IPS DF 19.7 (cell line): ENCODE data around the gene FAM98A.

Experiments used
- DNase-seq: peaks from one replicate; pipeline ENCODE4 v3.0.0-alpha.2; 2013; ENCODE audit warnings: low read depth, low spot score

FAM98A gene

DNA sequence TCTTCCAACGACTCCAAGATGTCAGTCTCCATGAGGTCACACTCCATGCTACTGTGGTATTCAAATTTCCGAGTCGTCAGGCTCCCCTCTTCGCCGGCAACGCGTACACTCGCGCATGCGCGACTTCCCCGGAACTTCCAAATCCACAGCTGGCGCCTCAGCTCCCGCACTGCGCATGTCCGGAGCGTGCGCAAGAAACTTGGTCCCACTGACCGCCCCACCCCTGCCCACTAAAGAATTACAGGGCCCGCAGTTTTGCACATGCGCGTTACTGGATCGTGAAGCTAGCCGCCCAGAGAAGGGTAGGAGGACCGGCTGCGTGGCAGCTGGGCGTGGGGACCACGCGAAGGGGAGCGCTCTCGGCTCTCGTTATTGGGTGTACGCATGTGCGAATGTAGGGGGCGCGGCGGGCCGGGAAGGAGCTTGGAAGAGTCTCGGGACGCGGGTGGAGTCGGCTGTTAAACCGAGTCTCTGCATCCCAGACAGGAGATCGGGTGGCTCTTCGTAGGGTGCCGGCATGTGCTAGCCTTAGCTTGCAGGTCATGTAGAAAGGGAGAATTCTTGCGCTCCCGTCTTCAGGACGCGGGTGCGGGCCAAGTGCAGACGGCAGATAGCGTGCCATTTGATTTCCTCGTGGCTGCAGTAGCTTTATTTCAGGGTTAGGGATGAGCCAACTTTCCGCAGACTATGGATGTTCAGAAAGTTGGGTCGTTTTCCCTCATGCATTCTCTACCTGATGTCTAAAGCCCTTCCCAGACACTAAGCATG is at the start of gene FAM98A:
Gene FAM98A (minus strand): TSS at position 125 of the 768 bp plus-strand sequence. CDS start 78 bp downstream, at position 47.
- peak; percentile 76 for DNase-seq

DNA sequence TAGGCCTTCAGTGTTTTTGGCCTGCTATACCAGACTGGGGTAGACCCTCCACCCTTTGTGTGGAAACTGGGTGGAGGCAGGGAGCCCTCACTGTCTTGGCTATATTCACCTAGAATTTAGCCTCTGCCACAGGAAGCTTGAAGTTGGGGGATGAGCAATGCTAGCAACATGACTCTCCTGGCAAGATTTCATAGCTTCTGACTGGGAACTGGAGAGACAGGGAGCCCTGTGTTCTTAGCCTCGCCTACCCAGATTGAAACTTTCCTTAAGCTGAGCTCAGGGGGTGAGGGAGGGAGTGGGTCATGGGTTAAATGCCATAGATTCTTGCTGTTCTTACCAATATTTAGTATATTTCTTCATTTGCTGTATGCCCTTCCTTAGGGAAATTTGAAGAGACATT is 46.8 kb upstream of the FAM98A start:
- DNase-seq, result no peak

DNA sequence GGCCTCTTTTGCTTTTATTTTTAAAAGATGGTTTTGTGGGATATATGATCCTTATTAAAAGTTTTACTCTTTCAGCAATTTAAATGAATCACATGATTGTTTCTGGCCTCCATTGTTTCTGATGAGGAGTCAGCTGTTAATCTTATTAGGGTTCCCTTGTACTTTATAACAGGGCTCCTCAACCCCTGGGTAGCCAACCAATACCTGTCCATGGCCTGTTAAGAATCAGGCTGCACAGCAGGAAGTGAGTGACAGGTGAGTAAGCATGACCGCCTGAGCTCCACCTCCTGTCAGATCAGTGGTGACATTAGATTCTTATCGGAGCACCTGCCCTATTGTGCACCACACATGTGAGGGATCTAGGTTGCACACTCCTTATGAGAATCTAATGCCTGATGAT is 45.1 kb upstream of the FAM98A start:
- DNase-seq, result no peak

DNA sequence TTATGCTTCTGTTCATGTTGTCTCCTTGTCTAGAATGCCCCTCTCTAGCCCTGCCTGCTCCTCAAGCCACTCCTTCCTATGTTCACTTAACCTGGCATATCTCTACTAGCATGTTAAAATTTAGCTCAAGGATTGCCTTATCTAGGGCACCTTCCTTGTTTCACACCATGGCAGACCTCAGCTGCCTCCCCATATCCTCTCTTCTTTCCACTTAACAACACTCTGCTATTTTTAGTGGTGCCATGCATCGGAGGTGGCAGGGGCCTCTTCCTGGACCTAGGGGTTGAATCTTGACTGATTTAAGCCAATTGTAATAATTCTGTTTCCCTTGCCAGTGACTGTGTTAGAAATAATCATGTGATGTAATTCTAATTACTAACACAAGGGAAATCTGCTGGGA is 36.9 kb upstream of the FAM98A start:
- DNase-seq, result no peak

DNA sequence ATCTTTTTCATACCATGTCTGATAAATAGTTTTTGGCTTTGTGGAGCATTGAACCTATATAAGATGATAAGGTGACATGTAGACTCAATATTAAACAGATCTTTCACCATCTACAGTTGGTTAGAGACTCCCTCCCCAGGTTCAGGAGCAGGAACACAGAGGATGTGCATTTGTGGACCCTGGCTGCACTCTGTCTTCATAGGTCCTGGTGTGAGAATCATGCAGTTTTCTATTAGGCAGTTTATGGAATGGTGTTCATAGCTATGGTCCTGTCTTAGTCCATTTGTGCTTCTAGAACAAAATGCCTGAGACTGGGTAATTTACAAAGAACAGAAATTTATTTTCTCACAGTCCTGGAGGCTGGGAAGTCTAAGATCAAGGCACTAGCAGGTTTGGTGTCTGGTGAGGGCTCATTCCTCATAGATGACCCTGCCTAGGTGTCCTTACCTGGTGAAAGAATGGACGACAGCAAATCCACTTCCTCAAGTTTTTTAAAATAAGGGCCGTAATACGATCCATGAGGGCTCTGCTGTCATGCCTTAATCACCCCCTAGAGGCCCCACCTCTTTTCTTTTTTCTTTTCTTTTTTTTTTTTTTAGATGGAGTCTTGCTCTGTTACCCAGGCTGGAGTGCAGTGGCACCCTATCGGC is 35.3 kb upstream of the FAM98A start:
- DNase-seq, result no peak

DNA sequence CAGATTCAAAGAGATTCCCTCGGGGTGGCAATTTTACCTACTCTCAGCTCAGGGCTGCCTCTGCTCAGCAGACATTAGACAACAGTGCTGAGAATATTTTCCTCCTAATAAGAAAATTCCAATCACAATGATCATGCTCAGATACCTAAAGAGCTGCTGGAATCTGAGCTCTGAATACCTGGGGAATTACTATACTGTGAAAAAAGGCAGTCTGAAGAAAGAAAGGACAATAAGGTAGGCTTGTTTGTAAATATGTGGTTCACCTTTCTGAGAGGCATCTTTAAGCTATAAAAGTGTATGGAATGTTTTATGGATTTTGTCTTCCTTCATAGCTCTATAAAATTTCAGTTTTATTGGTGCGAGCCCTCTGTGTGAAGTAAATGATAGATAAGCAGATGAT is 34.2 kb upstream of the FAM98A start:
- DNase-seq, result no peak

DNA sequence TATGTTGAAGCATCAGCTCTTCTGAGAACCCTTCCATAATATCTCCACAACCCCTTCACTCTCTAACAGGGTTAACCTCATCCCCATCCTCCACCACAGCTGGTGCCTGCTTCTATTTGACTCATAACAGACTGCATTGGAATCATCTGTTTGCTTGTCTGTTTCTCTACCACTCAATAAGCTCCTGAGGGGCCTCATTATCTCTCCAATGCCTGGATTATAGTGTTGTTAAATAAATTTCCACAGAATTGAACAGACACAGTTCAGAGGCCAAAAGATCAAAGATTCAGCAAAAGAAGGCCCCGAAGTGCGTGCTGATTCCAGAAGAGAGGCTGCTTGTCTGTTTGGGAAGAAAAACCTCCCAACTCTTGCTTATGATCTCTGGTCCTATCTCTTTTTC is 33.7 kb upstream of the FAM98A start:
- no peak for DNase-seq

DNA sequence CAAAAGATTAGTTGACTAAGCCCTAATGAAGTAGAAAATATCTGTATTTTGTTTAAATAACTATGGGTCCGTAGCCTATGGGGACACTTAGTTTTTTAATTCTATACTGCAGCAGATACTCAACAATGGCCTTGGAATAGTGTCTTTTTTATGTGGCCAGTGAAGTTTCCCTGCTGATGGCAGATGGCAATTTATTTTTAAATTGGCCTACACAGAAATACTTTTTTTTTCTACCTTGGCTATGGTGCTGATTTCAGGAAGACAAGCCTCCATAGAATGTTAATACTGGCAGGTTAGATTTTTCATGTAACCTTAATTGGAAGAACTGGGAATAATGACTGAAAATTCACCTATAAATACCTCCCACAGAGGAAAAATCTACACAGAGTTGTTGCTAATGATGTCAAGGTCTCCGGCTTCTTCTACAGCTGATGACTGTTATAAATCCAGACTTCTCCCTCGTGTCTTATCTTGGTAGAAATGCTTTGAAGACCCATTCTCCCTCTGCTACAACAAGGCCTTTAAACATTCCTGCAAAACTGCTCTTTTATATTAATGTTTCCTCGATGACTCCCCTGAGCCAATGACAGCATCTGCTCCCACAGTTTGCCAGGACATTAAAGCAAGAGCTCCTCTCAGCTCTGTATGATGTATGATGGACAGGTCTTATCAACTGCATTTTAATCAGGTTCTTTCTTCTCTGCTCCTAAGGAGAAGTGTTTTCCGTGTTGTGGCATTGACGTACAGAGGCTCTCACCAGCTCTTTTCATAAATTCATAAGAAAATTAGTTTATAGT is 29.1 kb upstream of the FAM98A start:
- DNase-seq, result no peak

DNA sequence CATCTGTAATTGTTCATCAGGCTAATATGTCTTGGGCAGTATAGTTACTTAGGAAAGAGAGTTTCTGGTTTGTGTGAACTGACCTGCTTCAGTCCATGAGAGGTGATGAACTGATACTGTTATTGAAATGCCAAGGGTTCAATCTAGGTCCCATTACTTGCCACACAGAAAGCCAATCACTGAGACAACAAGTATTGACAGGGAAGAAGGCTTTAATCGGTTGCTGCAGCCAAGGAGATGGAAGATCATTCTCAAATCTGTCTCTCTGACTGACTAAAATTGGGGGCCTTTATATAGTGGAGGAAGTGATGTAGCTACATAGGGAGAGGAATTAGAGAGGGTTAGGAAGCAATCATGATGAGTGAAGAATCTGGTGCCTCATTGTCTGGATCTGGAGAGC is 19.9 kb upstream of the FAM98A start:
- DNase-seq, result no peak

DNA sequence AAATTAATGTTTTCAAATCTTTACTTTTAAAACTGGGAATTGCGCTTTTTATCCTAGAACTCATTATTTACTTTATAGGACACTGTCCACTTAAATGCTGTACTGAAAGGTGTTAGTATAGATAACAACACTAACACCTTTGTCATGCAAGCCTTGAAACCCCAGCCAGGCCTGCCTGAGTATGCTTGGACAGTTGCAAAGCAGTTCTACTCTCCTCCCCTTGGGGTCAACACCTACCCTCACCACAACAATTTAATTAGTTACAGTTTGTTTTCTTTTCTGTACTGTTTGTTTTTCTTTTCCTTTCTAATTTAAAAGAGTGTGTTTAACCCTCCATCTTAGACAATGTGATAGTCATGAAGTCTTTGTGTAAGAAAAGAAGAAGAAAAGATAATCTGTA is 18.9 kb upstream of the FAM98A start:
- DNase-seq, result no peak

DNA sequence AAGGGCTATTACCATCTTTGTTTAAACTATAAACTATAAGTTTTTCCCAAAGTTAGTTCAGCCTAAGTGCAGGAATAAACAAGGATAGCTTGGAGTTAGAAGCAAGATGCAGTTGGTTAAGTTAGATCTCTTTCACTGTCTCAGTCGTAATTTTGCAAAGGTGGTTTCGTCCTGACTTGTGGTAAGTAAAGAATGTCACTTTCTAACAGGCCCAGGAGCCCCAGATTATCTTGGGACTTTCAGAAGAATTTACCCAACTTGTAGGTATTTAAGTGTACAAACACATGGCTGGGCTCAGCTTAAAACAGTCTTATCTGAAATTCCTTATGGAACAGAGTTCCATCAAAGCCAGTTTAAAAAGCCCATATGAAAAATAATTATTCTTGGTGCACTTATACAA is 18.3 kb upstream of the FAM98A start:
- DNase-seq, result no peak

DNA sequence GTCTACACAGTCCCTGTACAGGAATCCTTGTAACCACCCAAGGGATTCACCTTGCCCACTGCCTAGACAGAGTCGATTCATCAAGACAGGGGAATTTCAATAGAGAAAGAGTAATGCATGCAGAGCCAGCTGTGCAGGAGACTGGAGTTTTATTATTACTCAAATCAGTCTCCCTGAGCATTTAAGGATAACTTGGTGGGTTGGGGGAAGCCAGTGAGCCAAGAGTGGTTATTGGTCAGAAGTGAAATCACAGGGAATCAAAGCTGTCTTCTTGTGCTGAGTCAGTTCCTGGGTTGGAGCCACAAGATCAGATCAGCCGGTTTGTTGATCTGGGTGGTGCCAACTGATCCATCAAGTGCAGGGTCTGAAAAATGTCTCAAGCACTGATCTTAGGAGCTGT is 17.8 kb upstream of the FAM98A start:
- DNase-seq, result no peak

DNA sequence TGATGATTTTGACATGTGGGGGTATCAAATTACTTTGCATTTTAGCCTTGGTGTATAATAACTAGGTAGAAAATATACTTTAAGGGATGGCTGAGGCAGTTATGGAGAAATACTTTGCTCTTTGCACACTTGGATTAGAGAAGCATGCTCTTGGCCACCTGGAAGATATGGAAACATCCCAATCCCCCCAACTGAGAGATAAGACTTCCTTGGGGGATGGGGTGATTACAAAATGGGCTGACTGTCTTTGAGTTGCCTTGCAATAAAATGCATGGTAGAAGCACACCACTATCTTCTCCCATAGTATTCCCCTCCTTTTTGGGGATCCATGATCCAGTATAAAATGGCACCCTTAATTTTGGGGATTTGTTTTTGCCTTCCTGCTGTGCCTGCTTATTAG is 15.1 kb upstream of the FAM98A start:
- no peak for DNase-seq

DNA sequence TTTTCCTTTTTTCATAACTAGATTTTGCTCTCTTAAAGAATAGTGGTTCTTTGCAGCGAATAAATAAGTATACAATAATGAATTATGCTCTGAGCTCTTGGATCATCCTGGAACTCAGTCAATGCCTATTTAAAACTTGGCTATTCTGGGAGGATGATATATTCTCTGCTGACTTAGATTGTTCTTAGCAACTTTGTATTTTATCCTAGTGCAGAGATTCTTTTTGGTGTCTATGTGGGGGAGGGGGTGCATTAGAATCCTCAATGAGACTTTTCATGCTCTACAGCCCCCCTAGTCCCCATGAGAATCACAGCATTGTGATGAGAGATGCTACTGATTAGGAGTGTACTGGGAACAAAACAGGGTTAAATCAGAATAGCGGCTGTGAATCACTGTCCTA is 8.8 kb upstream of the FAM98A start:
- no peak for DNase-seq

DNA sequence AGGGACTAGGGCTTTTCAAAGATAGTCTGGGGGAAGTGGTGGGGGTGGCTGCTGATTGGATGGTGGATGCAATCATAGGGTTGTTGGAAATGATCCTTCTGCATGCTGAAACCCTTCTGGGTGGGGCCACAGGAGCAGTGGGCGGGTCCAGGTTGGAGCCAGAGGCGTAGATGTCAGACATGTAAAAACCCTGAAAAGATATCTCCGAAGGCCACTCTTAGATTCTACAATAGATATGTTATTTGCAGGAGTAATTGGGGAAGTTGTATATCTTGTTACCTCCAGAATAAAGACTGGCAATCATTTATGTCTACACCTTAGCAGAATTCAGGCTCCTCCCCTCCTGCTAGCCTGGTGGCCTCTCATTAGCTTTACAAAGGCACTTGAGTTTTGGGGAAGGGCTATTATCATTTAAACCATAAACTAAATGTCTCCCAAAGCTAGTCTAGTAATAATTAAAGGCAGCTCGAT is 8.2 kb upstream of the FAM98A start:
- peak; percentile 81 for DNase-seq

DNA sequence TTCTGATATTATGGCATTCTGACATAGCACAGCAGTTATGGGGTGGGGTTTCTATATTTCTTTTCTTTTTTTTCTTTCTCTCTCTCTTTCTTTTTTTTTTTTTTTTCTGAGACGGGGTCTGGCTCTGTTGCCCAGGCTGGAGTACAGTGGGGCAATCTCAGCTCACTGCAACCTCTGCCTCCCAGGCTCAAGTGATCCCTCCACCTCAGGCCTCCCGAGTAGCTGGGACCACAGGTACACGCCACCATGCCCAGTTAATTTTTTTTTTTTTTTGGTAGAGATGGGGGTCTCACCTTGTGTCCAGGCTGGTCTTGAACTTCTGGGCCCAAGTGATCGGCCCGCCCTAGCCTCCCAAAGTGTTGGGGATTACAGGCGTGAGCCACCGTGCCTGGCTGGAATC is 7.5 kb upstream of the FAM98A start:
- DNase-seq, result no peak

DNA sequence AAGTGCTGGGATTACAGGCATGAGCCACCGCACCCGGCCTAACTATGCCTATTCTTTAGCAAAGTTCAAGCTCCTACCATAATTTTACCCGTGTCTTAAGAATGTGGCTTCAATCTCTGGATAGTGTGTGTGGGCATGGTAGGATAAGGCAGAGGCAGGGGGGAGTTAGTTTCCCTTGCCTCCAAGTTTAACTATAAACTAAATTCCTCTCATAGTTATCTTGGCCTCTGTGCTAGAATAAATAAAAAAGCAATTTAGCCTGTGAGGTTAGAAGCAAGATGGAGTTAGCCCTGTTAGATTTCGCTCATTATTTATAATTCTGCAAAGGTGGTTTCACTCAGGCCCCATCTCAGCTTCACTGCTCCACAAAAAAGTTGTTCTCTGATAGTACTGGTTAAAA is 7.0 kb upstream of the FAM98A start:
- DNase-seq, result no peak

DNA sequence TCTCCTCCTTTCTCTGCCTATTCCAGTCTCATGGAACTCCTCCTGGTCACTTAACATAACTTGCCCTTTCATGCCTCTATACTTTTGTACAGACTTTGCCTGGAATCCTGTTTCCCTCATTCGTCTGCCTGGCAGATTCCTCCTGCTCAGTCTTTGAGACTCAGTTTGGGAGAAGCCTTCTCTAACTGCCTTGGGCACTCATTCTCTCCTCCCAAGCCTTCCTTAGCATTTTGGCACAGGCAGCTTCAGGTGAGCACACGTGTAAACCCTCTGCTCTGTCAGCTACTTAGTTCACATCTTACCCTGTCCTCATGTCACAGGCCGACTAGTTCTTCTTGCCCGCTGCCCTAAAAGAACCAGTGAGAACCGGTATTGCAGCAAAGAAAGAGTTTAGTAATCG is 6.0 kb upstream of the FAM98A start:
- no peak for DNase-seq

DNA sequence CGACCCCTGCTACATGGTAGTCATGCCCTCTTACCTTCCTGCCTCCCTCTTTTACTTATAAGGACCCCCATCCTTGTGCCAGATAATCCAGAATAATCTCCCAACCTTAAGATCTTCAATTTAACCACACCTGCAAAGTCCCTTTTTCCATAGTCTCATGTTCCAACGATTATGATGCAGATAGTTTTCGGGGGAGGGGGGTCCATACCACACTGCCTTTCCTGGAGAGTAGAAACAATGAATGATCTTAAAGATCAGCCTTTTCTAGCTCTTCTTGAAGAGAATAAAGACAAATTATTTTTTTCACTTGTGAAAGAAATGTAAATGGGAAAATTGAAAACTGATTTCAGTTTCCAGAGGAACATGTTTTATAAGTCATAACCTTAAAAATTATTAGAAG is 4.3 kb upstream of the FAM98A start:
- DNase-seq, result no peak

DNA sequence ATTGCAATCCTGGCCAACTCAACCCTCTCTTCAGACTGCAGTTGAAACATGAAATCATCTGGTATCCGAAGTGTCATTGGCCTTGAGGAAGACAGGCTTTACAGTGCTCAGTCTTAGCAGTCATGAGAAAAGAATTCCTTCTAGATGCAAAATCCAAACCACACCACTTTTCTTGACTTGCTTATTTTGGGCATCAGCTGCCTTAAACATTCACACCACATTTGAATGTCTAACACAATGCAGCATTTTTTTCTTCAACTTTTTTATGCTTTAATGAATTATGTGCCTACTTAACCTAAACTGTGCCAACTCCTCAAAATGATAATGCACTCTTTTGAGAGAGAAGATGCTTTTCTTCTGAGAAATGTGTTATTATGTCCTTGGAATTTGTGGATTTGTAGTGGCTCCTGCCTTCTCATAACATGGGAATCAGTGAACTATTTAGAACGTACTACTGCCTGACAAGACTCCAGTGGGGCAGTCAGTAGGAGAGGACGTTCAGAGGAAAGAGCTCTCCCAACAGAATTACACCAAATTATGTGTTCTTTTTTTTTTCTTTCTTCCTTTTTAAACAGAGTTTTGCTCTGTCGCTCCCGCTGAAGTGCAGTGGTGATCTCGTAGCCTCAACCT is 3.2 kb upstream of the FAM98A start:
- no peak for DNase-seq

DNA sequence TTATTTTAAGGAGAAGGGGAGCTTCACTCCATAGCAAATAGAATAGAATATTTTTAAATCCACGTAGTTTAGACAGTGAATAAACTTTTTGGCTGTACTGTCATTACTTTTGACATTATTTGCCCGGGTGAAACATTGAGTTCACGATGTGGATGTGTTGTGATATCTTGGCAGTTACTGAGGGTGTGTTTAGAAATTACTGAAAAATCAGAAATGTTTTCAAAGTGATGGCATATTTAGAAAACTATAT is 769 bp upstream of the FAM98A start:
- no peak for DNase-seq

DNA sequence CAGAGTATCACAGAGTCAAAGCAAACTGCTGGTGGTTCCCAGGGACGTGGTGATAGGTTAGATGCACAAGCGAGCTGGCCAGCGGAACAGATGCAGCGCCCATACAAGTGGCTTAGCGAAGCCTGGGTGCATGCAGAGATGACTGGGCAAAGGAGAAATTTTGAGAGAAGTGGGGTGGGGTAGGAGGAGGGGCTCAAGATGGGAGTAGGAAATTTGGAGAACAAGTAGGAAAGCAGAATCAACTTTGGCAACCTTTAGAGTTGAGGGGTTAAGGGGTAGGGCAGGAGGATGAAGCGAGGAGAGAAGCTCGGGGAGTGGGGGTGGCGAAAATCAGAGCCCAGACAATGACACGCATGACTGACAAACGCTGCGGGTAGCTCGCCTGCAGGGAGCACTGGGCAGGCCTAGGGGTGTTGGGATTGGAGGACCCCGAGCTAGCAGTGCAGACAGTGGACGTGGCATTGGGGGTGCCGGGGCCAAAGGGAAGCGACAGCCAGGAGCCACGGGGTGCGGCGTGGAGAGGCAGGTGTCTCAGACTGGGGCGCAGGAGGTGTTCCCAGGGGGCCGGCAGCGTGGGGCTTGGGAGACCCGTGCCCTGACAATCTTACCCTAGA is 431 bp downstream of the FAM98A start:
- DNase-seq, result no peak
